H1 (cell line): ENCODE measurements around the gene TRDN. TPM values are rescaled to one million over a fixed set of nuclear protein-coding genes. Genes with fewer than 3 reads are reported as not detected.

Source experiments
- CTCF ChIA-PET: fragments of 300-600 bp; sonication (Branson Sonifier 250); formaldehyde crosslinking; loops from one replicate; lab custom pipeline; 2021; ENCODE audit not compliant: partially characterized antibody; lab: Charles Lee
- POLR2A ChIA-PET: fragments of 300-600 bp; sonication (Branson Sonifier 250); formaldehyde crosslinking; loops from one replicate; lab custom pipeline; 2021; ENCODE audit warnings: inconsistent platforms; ENCODE audit not compliant: partially characterized antibody; lab: Charles Lee
- DNase-seq, 2 experiments: peaks; one replicate each; pipeline versions ENCODE4 v3.0.0 to v3.0.0-alpha.2; 2010 to 2022; ENCODE audit warnings: low spot score in 2 of 2, low read depth in 1 of 2, mixed read lengths in 1 of 2
- FAIRE-seq: peaks from 2 replicates; lab custom pipeline; 2011; peaks lifted over from hg19 to GRCh38; lab: Jason Lieb, UNC
- H2AFZ ChIP-seq: 2 replicates; pipeline ENCODE4 v1.8.1; 2012; ENCODE audit warnings: low read length, inconsistent platforms
- H2AK5ac ChIP-seq: 2 replicates; pipeline ENCODE4 v1.6.1; 2013; ENCODE audit warnings: low read depth, low read length
- H2BK120ac ChIP-seq: replicated peaks from 2 replicates; pipeline ENCODE3; 2013; ENCODE audit warnings: low read depth, low read length, inconsistent platforms
- H2BK12ac ChIP-seq: 2 replicates; pipeline ENCODE4 v1.6.1; 2013; ENCODE audit warnings: low read depth, low read length
- H2BK15ac ChIP-seq: 2 replicates; pipeline ENCODE4 v1.6.1; 2013; ENCODE audit warnings: low read length
- H2BK20ac ChIP-seq: 2 replicates; pipeline ENCODE4 v1.6.1; 2013; ENCODE audit warnings: low read length
- H2BK5ac ChIP-seq: 2 replicates; pipeline ENCODE4 v1.6.1; 2013; ENCODE audit warnings: low read depth, low read length
- H3K14ac ChIP-seq: 2 replicates; pipeline ENCODE4 v1.6.1; 2013; ENCODE audit warnings: inconsistent platforms; ENCODE audit not compliant: insufficient read length
- H3K18ac ChIP-seq: 2 replicates; pipeline ENCODE4 v1.6.1; 2013; ENCODE audit warnings: low read length; ENCODE audit errors: extremely low read depth
- H3K23ac ChIP-seq: 2 replicates; pipeline ENCODE4 v1.6.1; 2013; ENCODE audit warnings: inconsistent platforms; ENCODE audit not compliant: insufficient read length
- H3K23me2 ChIP-seq: 2 replicates; pipeline ENCODE4 v1.6.1; 2013; ENCODE audit warnings: low read depth, low read length
- H3K27ac ChIP-seq: 2 replicates; pipeline ENCODE4 v1.6.1; 2011; ENCODE audit warnings: low read depth, low read length, inconsistent platforms
- H3K27me3 ChIP-seq, 4 experiments: replicated peaks in 1 of 4; 1 replicate in 1 of 4; 2 replicates in 3 of 4; pipeline versions ENCODE4 v1.6.1 to v1.8.1; 2011 to 2013; ENCODE audit warnings: low read length in 3 of 4, mild to moderate bottlenecking in 3 of 4, inconsistent platforms in 2 of 4, mixed read lengths in 2 of 4, moderate library complexity in 1 of 4; ENCODE audit not compliant: control insufficient read depth in 3 of 4, insufficient read depth in 3 of 4; ENCODE audit errors: extremely low read depth in 1 of 4
- H3K36me3 ChIP-seq, 4 experiments: 2 replicates each; pipeline versions ENCODE4 v1.6.1 to v1.8.1; 2011 to 2013; ENCODE audit warnings: mild to moderate bottlenecking in 4 of 4, low read length in 3 of 4, moderate library complexity in 2 of 4, control low read depth in 1 of 4, inconsistent platforms in 1 of 4; ENCODE audit not compliant: insufficient read depth in 4 of 4, control insufficient read depth in 2 of 4
- H3K4ac ChIP-seq: replicated peaks from 2 replicates; pipeline ENCODE3; 2013; ENCODE audit warnings: low read length, low read depth, mixed read lengths, inconsistent platforms; ENCODE audit not compliant: insufficient read length
- H3K4me1 ChIP-seq, 4 experiments: replicated peaks in 1 of 4; 1 replicate in 1 of 4; 2 replicates in 3 of 4; pipeline versions ENCODE4 v1.6.1 to v1.8.1; 2011 to 2013; ENCODE audit warnings: low read length in 3 of 4, inconsistent platforms in 2 of 4, mixed read lengths in 1 of 4; ENCODE audit not compliant: insufficient read depth in 4 of 4, control insufficient read depth in 3 of 4
- H3K4me2 ChIP-seq, 2 experiments: 2 replicates each; pipeline versions ENCODE4 v1.6.1 to v1.8.1; 2011 to 2013; ENCODE audit warnings: low read depth in 2 of 2, low read length in 2 of 2, control low read depth in 1 of 2, inconsistent platforms in 1 of 2, mild to moderate bottlenecking in 1 of 2; ENCODE audit not compliant: insufficient read depth in 1 of 2
- H3K4me3 ChIP-seq, 4 experiments: fragments of 200-600, 300-600 bp in 1 of 4; sonication (generic), shearing (Covaris generic), sonication (Bioruptor Twin) in 1 of 4; 2 replicates each; pipeline versions ENCODE4 v1.5.1 to v1.8.1; 2011 to 2016; ENCODE audit warnings: low read length in 4 of 4, low read depth in 3 of 4, control low read depth in 2 of 4, inconsistent platforms in 2 of 4, mild to moderate bottlenecking in 2 of 4, mixed read lengths in 1 of 4, moderate library complexity in 1 of 4; ENCODE audit not compliant: insufficient read depth in 2 of 4; ENCODE audit errors: extremely low read depth in 1 of 4
- H3K56ac ChIP-seq: replicated peaks from 2 replicates; pipeline ENCODE3; 2013; ENCODE audit warnings: low read depth, mild to moderate bottlenecking, mixed read lengths, low read length, inconsistent platforms; ENCODE audit not compliant: insufficient read length
- H3K79me1 ChIP-seq: 2 replicates; pipeline ENCODE4 v1.6.1; 2013; ENCODE audit warnings: low read depth, low read length, control low read depth
- H3K79me2 ChIP-seq, 2 experiments: 2 replicates each; pipeline versions ENCODE4 v1.6.1 to v1.8.1; 2012 to 2013; ENCODE audit warnings: low read length in 2 of 2, mild to moderate bottlenecking in 2 of 2, inconsistent platforms in 1 of 2; ENCODE audit not compliant: insufficient read depth in 2 of 2, control insufficient read depth in 1 of 2
- H3K9ac ChIP-seq, 4 experiments: replicated peaks in 1 of 4; 1 replicate in 1 of 4; 2 replicates in 3 of 4; pipeline versions ENCODE4 v1.6.1 to v1.8.1; 2011 to 2013; ENCODE audit warnings: low read depth in 3 of 4, low read length in 3 of 4, control low read depth in 2 of 4, mild to moderate bottlenecking in 2 of 4, moderate library complexity in 2 of 4, inconsistent platforms in 1 of 4; ENCODE audit errors: extremely low read depth in 1 of 4
- H3K9me3 ChIP-seq, 2 experiments: 2 replicates each; pipeline versions ENCODE4 v1.6.1 to v1.8.1; 2012 to 2013; ENCODE audit warnings: mild to moderate bottlenecking in 2 of 2, moderate library complexity in 2 of 2, control low read depth in 1 of 2, inconsistent platforms in 1 of 2, low read depth in 1 of 2, low read length in 1 of 2, mixed read lengths in 1 of 2; ENCODE audit not compliant: insufficient read depth in 2 of 2
- H4K20me1 ChIP-seq, 2 experiments: replicated peaks in 1 of 2; 2 replicates each; pipeline versions ENCODE3 to v1.8.1; 2011 to 2013; ENCODE audit warnings: inconsistent platforms in 2 of 2, low read length in 2 of 2, mild to moderate bottlenecking in 1 of 2; ENCODE audit not compliant: insufficient read depth in 2 of 2, control insufficient read depth in 1 of 2
- H4K5ac ChIP-seq: 2 replicates; pipeline ENCODE4 v1.6.1; 2013; ENCODE audit warnings: low read length, low read depth, mixed read lengths, inconsistent platforms; ENCODE audit not compliant: insufficient read length
- H4K8ac ChIP-seq: 2 replicates; pipeline ENCODE4 v1.8.0; 2013; ENCODE audit warnings: mild to moderate bottlenecking, moderate library complexity, low read length, inconsistent platforms; ENCODE audit not compliant: insufficient read depth; ENCODE audit errors: extremely low read depth
- H4K91ac ChIP-seq: replicated peaks from 2 replicates; pipeline ENCODE3; 2013; ENCODE audit warnings: low read length, mixed read lengths, inconsistent platforms; ENCODE audit not compliant: insufficient read length
- RXRA ChIP-seq: IDR thresholded peaks from 2 replicates; pipeline ENCODE4 v1.6.1; 2011; ENCODE audit warnings: low read depth, mild to moderate bottlenecking, low read length, moderate library complexity; ENCODE audit not compliant: insufficient read depth
- WGBS, 2 experiments: shearing (Covaris generic) in 1 of 2; methylation state at CpG; one replicate each; pipeline versions ENCODE4 v1.1.6 to v1.1.7; 2013 to 2015; ENCODE audit warnings: low lambda C conversion rate in 2 of 2, mixed read lengths in 2 of 2, inconsistent platforms in 1 of 2, low coverage in 1 of 2, missing lambda C conversion rate in 1 of 2; ENCODE audit not compliant: insufficient replicate concordance in 2 of 2, insufficient coverage in 1 of 2, insufficient read length in 1 of 2; ENCODE audit errors: extremely low coverage in 1 of 2, missing lambda C conversion rate in 1 of 2; 5-methylcytosine and 5-hydroxymethylcytosine counted together
- polyA plus RNA-seq, 7 experiments: library from polyadenylated mRNA; depleted of rRNA in 3 of 7; stranded (reverse) in 5 of 7; unstranded in 2 of 7; fragments of >200 nt in 5 of 7; fragments of 200-250 nt in 2 of 7; gene quantifications; 1 replicate in 5 of 7; 2 replicates in 1 of 7; 4 replicates in 1 of 7; pipeline versions ENCODE4 v1.2.1 to v1.2.3, GENCODE V29; 2011 to 2013; ENCODE audit warnings: missing spikeins in 2 of 7, mixed read lengths in 2 of 7
- total RNA-seq: library from RNA; stranded (reverse); fragmentation: NEBNext Ultra II Directional; extraction: Animal tissue kit (Norgen Biotek cat#: 25700); gene quantifications from 2 replicates; pipeline ENCODE4 v1.2.1, GENCODE V29; 2021
- TF ChIP-seq, protein P1 (sequence below): IDR thresholded peaks from 2 replicates; pipeline ENCODE4 v1.6.1; 2012; ENCODE audit warnings: inconsistent platforms

The TRDN gene
- total and polyA plus RNA-seq, 2 of the 8 experiments (the other 6 are each of a cell fraction or from before 2014, with no cell fraction given) = 1.6 to 41.6 TPM

DNA sequence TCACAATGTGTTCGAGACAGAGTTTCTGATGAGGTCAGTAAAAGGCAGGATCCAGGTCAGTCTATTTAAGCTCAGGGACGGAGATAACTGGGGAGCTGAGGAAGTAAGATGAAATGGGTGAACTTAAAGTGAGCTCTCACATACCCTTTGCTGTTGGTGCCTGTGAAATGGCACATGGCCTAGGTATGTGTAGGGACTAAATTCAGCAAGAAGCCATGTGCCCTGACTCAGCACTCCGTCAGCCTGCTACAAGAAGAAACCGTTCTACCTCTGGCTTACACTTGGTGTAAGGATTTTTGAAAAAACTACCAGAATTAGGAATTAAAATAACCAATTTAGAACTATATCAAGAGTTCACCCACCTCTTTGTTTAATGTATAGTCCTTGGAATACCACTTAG, 41.1 kb upstream of the TRDN start:
- no peak for FAIRE-seq
- CTCF ChIA-PET = interaction anchor here (0.6 kb wide), 1 partner anchor 228 kb away, joined by 3 read pairs; no protein-coding TSS in a partner anchor
- H4K91ac ChIP-seq = no peak overlapping the region
- POLR2A ChIA-PET = no interaction called here
- H3K4me1 ChIP-seq = no peaks in the 10 kb centered on the region
- H3K14ac ChIP-seq = no peak overlapping the region
- no peak overlapping the region for H3K4me3 ChIP-seq
- H2BK15ac ChIP-seq = no peak overlapping the region
- H4K8ac ChIP-seq = no peak overlapping the region
- peaks cover 0 to 13% of the 10 kb centered on the region in 2 experiments; a peak in 1 of 4 replicates for H3K9me3 ChIP-seq
- H3K27me3 ChIP-seq = no peaks in the 10 kb centered on the region
- H3K27ac ChIP-seq = no peak overlapping the region
- H2AFZ ChIP-seq = peak overlapping the region; percentile 89
- H3K36me3 ChIP-seq = no peaks in the 10 kb centered on the region; a peak in 1 of 8 replicates
- no peak overlapping the region for H4K5ac ChIP-seq
- WGBS, 2 experiments = 89% methylated on average over 4 of the region's 4 CpGs; no CpG with 5 or more reads in 1 of the 2 experiments
- H3K9ac ChIP-seq = no peak overlapping the region
- no peak overlapping the region for H3K4me2 ChIP-seq
- no peak for TF ChIP-seq RXRA
- TF ChIP-seq, protein P1, sequence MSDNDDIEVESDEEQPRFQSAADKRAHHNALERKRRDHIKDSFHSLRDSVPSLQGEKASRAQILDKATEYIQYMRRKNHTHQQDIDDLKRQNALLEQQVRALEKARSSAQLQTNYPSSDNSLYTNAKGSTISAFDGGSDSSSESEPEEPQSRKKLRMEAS = peak; percentile 54
- TF ChIP-seq, all 59 proteins: peak for 1
- no peaks in the 10 kb centered on the region for H3K79me1 ChIP-seq
- DNase-seq = no peak
- H3K56ac ChIP-seq = no peak overlapping the region
- no peak overlapping the region for H3K23ac ChIP-seq
- no peaks in the 10 kb centered on the region for H4K20me1 ChIP-seq
- H2BK12ac ChIP-seq = no peak overlapping the region
- no peak overlapping the region for H3K4ac ChIP-seq
- H3K79me2 ChIP-seq = no peaks in the 10 kb centered on the region
- peak overlapping the region; percentile 48; the same call in 1 of the 2 replicates for H3K18ac ChIP-seq
- no peak overlapping the region for H2BK5ac ChIP-seq
- H2AK5ac ChIP-seq = no peak overlapping the region
- H2BK120ac ChIP-seq = no peak overlapping the region
- H3K23me2 ChIP-seq = no peaks in the 10 kb centered on the region
- H2BK20ac ChIP-seq = no peak overlapping the region
